ENCODE measurements around the gene TPP1.

- TF ChIP-seq SP1 (CRISPR knock-in tag; IDR thresholded peaks at IDR 0.05), result no peak
- TF ChIP-seq POU5F1 (IDR thresholded peaks at IDR 0.05; ENCODE audit: borderline replicate concordance, low read depth, low read length, partially characterized antibody), result no peak
Observed at GRCh38 chr11:6658647-6659046, 39.4 kb upstream of the TPP1 start.

Measured in K562 (cell line).